Ovary (tissue), 9 donors: ENCODE data around the gene TPO. TPM values are rescaled to one million over a fixed set of nuclear protein-coding genes. Genes with fewer than 3 reads are reported as not detected.
"Not testable (repeated sequence)": the region's sequence is repeated elsewhere in the genome, so short reads cannot be mapped to it uniquely, and the experiment has no call there.

Source experiments
- DNase-seq, 5 donors: peaks; one replicate each; pipeline ENCODE4 v3.0.0-alpha.2; 2019 to 2020
- H3K27ac ChIP-seq, 2 donors: fragments of 200-600 bp; one replicate each; pipeline versions ENCODE4 v1.5.1 to v1.8.0; 2019 to 2022
- H3K27me3 ChIP-seq: fragments of 200-600 bp; one replicate; pipeline ENCODE4 v1.8.0; 2022
- H3K36me3 ChIP-seq: fragments of 200-600 bp; sonication (generic); one replicate; pipeline ENCODE4 v1.5.1; 2019
- H3K4me1 ChIP-seq: one replicate; pipeline ENCODE4 v1.8.1; 2013; ENCODE audit warnings: mild to moderate bottlenecking, moderate library complexity; ENCODE audit not compliant: insufficient read depth
- H3K4me3 ChIP-seq: fragments of 200-600 bp; sonication (generic); one replicate; pipeline ENCODE4 v1.5.1; 2017
- H3K9me3 ChIP-seq, 2 donors: fragments of 200-600 bp in 1 of 2; sonication (generic) in 1 of 2; one replicate each; pipeline versions ENCODE4 v1.5.1 to v1.8.1; 2013 to 2019; ENCODE audit warnings: mild to moderate bottlenecking in 1 of 2, moderate library complexity in 1 of 2
- CTCF ChIP-seq, 3 donors: fragments of 450-650 bp in 2 of 3; fragments of 200-600 bp in 1 of 3; IDR thresholded peaks; one replicate each; pipeline versions ENCODE4 v1.5.1 to v1.8.0; 2016 to 2022; ENCODE audit warnings: antibody characterized with exemption in 3 of 3, mild to moderate bottlenecking in 1 of 3
- EP300 ChIP-seq: sonication (generic); formaldehyde crosslinking; IDR thresholded peaks from one replicate; pipeline ENCODE4 v1.6.1; 2017; ENCODE audit warnings: antibody characterized with exemption
- POLR2A ChIP-seq: fragments of 450-650 bp; IDR thresholded peaks from one replicate; pipeline ENCODE4 v1.6.1; 2017; ENCODE audit warnings: antibody characterized with exemption, mild to moderate bottlenecking, moderate library complexity
- WGBS, 3 donors: extraction: QIAGEN DNeasy Blood & Tissue Kit in 1 of 3; methylation state at CpG; one replicate each; pipeline versions ENCODE4 v1.1.5 to v1.1.7; 2013 to 2017; 5-methylcytosine and 5-hydroxymethylcytosine counted together
- intact Hi-C, 4 donors: fragments of 100-400 bp; cut with DNase I; formaldehyde crosslinking; loops; one replicate each; pipeline versions ENCODE4 v1.11.0 to v1.15.1; 2022 to 2023
- polyA plus RNA-seq, 2 donors: library from polyadenylated mRNA; stranded (reverse); fragments of 200-250 nt in 1 of 2; fragments of 350-450 nt in 1 of 2; fragmentation: Illumina TruSeq in 1 of 2; extraction: RNeasy Lipid Tissue Mini Kit (QIAGEN cat#74804) in 1 of 2; gene quantifications; one replicate each; pipeline ENCODE4 v1.2.3, GENCODE V29; 2013 to 2014
- total RNA-seq, 7 donors: library from RNA; depleted of rRNA in 2 of 7; stranded (reverse); fragments of >200 nt in 2 of 7; fragmentation: NEBNext Ultra II Directional in 3 of 7; extraction: Animal tissue kit (Norgen Biotek cat#: 25700) in 3 of 7; gene quantifications; one replicate each; pipeline versions ENCODE4 v1.1.0 to v1.2.4, GENCODE V29; 2016 to 2023
- donor health status: DM: no; HTN: no; CAD: no; lungs with moderate emphysema.
- donor health status: DM: no; HTN: no; CAD: no.
- donor health status: Bipolar disorder and iron deficiency.
- donor health status: DM: yes; HTN: yes; CAD: no.
- donor health status: DM: no; HTN: no; CAD: no.
- donor health status: DM: yes; HTN: yes; CAD: no.

The TPO gene
- total and polyA plus RNA-seq, 9 donors, result 0.18 to 0.46 (median 0.30) TPM; not detected in 4

- intact Hi-C loops, result no loop called here
- no peak for DNase-seq
Measured at GRCh38 chr2:1515073-1515430, 101.8 kb downstream of the TPO start.

GRCh38 chr2:1515986-1516797 lies 102.9 kb downstream of the TPO start:
- no peak overlapping the region for H3K27ac ChIP-seq
- no peaks in the 10 kb centered on the region for H3K27me3 ChIP-seq
- H3K36me3 ChIP-seq, result no peaks in the 10 kb centered on the region
- H3K4me3 ChIP-seq, result no peak overlapping the region
- no peaks in the 10 kb centered on the region for H3K4me1 ChIP-seq
- TF ChIP-seq EP300 (no peak), CTCF (IDR thresholded peaks at IDR 0.05) (no peak), POLR2A (no peak)
- WGBS, 3 donors, result 86 to 89% (median 87%) methylated on average over 23 of the region's 23 CpGs
- no peaks in the 10 kb centered on the region for H3K9me3 ChIP-seq
- intact Hi-C loops, result no loop called here
- no peak for DNase-seq

More at GRCh38 chr2:1515073-1515430, 101.8 kb downstream of the TPO start:
- no peak overlapping the region for H3K27ac ChIP-seq
- no peaks in the 10 kb centered on the region for H3K9me3 ChIP-seq
- H3K36me3 ChIP-seq, result no peaks in the 10 kb centered on the region
- H3K4me1 ChIP-seq, result no peaks in the 10 kb centered on the region
- H3K27me3 ChIP-seq, result no peaks in the 10 kb centered on the region
- TF ChIP-seq CTCF (IDR thresholded peaks at IDR 0.05) (no peak), POLR2A (no peak), EP300 (no peak)
- no peak overlapping the region for H3K4me3 ChIP-seq
- 78 to 80% (median 78%) methylated on average over 8 of the region's 8 CpGs for WGBS, 3 donors

- no peak for DNase-seq
- H3K9me3 ChIP-seq, result no peaks in the 10 kb centered on the region
- intact Hi-C loops, result no loop called here
- H3K27me3 ChIP-seq, result no peaks in the 10 kb centered on the region
- H3K4me3 ChIP-seq, result no peak overlapping the region
- no peak overlapping the region for H3K27ac ChIP-seq
- H3K4me1 ChIP-seq, result no peaks in the 10 kb centered on the region
- no peak for TF ChIP-seq POLR2A
- no peak for TF ChIP-seq CTCF (IDR thresholded peaks at IDR 0.05)
- no peak for TF ChIP-seq EP300
- H3K36me3 ChIP-seq, result no peaks in the 10 kb centered on the region
- WGBS, 3 donors, result 90 to 93% (median 91%) methylated on average over 7 of the region's 7 CpGs
Measured at GRCh38 chr2:1516798-1517060, 103.5 kb downstream of the TPO start.

GRCh38 chr2:1517291-1517690 lies 104.0 kb downstream of the TPO start:
- H3K4me3 ChIP-seq, DNase-seq, H3K36me3 ChIP-seq, H3K9me3 ChIP-seq, intact Hi-C loops, H3K4me1 ChIP-seq, H3K27me3 ChIP-seq, H3K27ac ChIP-seq: not testable (repeated sequence)
- 88 to 92% (median 89%) methylated on average over 5 of the region's 5 CpGs for WGBS, 3 donors

GRCh38 chr2:1517786-1518185 lies 104.5 kb downstream of the TPO start:
- WGBS, 3 donors, result 91 to 96% (median 94%) methylated on average over 5 of the region's 5 CpGs
- DNase-seq, result no peak

More at GRCh38 chr2:1517786-1518185, 104.5 kb downstream of the TPO start:
- H3K27ac ChIP-seq, result no peak overlapping the region
- TF ChIP-seq POLR2A (no peak), EP300 (no peak), CTCF (IDR thresholded peaks at IDR 0.05) (no peak)
- no peaks in the 10 kb centered on the region for H3K9me3 ChIP-seq
- H3K27me3 ChIP-seq, result no peaks in the 10 kb centered on the region
- H3K4me1 ChIP-seq, result no peaks in the 10 kb centered on the region
- no peaks in the 10 kb centered on the region for H3K36me3 ChIP-seq
- intact Hi-C loops, result no loop called here
- H3K4me3 ChIP-seq, result no peak overlapping the region
